ENCODE measurements around the gene CHMP4B.

DNA sequence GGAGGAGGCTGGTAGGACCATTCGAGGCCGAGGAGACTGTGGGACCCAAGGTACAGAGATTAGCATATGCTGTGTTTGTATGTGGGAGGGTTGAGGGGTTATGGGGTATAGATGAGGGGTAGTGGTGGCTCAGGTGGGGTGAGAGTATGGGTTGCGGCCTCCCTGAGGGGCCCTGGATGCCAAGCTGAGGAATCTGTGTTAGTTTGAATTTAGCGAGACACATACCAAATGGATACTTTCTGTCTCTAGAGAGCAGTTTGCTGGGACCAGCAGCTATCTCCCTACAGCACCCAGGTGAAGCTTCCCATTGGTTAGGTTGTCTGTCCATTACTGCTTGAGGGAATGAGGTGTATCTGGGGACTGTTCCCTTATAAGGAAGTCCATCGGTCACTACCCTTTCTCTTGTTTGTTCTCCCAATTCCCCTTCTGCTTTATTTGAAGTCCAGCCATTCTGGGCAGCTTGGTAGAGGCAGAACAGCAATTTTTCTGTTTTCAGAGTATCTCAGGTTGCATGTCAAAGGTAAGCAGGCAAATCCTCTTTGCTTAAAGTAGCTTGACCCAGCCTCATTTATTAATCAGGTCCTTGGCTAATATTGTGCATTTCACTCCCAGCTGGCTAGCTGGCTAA, 15.2 kb downstream of the CHMP4B start:
- TF ChIP-seq, protein P1, sequence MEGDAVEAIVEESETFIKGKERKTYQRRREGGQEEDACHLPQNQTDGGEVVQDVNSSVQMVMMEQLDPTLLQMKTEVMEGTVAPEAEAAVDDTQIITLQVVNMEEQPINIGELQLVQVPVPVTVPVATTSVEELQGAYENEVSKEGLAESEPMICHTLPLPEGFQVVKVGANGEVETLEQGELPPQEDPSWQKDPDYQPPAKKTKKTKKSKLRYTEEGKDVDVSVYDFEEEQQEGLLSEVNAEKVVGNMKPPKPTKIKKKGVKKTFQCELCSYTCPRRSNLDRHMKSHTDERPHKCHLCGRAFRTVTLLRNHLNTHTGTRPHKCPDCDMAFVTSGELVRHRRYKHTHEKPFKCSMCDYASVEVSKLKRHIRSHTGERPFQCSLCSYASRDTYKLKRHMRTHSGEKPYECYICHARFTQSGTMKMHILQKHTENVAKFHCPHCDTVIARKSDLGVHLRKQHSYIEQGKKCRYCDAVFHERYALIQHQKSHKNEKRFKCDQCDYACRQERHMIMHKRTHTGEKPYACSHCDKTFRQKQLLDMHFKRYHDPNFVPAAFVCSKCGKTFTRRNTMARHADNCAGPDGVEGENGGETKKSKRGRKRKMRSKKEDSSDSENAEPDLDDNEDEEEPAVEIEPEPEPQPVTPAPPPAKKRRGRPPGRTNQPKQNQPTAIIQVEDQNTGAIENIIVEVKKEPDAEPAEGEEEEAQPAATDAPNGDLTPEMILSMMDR (IDR thresholded peaks at IDR 0.05): no peak
- TF ChIP-seq SP1 (CRISPR knock-in tag; conservative IDR thresholded peaks at IDR 0.05): no peak
- TF ChIP-seq, protein P2, sequence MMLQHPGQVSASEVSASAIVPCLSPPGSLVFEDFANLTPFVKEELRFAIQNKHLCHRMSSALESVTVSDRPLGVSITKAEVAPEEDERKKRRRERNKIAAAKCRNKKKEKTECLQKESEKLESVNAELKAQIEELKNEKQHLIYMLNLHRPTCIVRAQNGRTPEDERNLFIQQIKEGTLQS (CRISPR knock-in tag; conservative IDR thresholded peaks at IDR 0.05): no peak
- no peak for TF ChIP-seq JUN (CRISPR knock-in tag; IDR thresholded peaks at IDR 0.05)
- TF ChIP-seq ESRRA (CRISPR knock-in tag; IDR thresholded peaks at IDR 0.05; ENCODE audit: borderline replicate concordance): no peak
- TF ChIP-seq TCF7 (CRISPR knock-in tag; IDR thresholded peaks at IDR 0.05; ENCODE audit: low read depth): no peak
- no peak for TF ChIP-seq CREM (CRISPR knock-in tag; IDR thresholded peaks at IDR 0.05)
- no peak for TF ChIP-seq ZNF423 (CRISPR knock-in tag; IDR thresholded peaks at IDR 0.05)
- no peak for TF ChIP-seq RELA (CRISPR knock-in tag; IDR thresholded peaks at IDR 0.05; ENCODE audit: borderline replicate concordance)
- TF ChIP-seq, protein P3, sequence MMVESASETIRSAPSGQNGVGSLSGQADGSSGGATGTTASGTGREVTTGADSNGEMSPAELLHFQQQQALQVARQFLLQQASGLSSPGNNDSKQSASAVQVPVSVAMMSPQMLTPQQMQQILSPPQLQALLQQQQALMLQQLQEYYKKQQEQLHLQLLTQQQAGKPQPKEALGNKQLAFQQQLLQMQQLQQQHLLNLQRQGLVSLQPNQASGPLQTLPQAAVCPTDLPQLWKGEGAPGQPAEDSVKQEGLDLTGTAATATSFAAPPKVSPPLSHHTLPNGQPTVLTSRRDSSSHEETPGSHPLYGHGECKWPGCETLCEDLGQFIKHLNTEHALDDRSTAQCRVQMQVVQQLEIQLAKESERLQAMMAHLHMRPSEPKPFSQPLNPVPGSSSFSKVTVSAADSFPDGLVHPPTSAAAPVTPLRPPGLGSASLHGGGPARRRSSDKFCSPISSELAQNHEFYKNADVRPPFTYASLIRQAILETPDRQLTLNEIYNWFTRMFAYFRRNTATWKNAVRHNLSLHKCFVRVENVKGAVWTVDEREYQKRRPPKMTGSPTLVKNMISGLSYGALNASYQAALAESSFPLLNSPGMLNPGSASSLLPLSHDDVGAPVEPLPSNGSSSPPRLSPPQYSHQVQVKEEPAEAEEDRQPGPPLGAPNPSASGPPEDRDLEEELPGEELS (CRISPR knock-in tag; IDR thresholded peaks at IDR 0.05): no peak
